WI38 (cell line): ENCODE measurements around the gene CAPG.

ENCODE experiments used
- H3K4me3 ChIP-seq: 2 replicates; pipeline ENCODE4 v1.5.1; 2011; ENCODE audit warnings: low read depth, mild to moderate bottlenecking, control low read depth, low read length
- CTCF ChIP-seq: IDR thresholded peaks from 2 replicates; pipeline ENCODE4 v1.5.1; 2012; ENCODE audit warnings: low read depth, mild to moderate bottlenecking, control low read depth, low read length

CAPG gene

DNA sequence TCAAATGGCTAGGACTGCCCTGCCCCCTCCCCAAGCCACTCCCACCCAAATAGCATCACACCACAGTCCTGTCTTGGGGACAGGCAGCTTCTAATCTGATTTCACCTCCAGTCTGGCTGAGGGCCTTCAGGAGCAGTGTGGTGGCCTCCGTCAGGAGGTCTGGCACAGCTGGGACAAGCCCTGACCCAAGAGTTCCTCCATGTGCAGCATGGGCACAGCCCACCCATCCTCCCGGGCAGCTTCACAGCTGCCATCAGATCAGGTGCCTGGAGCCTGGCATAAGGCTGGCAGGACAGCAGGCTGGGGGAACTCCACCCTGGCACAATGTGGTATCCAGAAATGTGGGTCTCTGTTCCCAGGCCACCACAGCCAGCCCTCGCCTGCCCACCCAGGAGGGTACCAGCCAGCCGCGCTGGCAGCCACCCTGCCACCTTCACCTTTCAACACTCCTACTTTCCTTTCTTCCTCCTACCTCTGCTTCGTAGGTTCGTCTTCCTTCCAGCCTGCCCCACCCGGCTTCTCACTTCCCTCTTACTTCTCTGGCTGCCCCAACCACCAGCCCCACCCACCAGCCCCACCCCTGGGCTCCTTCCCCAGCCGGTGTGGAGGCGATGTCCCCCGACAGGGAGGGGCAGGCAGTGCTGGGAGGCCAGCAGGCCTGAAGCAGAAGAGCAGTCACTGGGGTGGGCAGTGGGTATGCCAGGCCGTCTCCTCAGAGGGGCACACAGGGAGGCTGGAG is at the start of gene CAPG:
TSS of gene CAPG (minus strand) at position 522 of the 739 bp plus-strand sequence. CDS start 8,221 bp downstream, outside the sequence.
- H3K4me3 ChIP-seq, result no peak within 1 kb of the TSS
- TF ChIP-seq CTCF, result no peak

DNA sequence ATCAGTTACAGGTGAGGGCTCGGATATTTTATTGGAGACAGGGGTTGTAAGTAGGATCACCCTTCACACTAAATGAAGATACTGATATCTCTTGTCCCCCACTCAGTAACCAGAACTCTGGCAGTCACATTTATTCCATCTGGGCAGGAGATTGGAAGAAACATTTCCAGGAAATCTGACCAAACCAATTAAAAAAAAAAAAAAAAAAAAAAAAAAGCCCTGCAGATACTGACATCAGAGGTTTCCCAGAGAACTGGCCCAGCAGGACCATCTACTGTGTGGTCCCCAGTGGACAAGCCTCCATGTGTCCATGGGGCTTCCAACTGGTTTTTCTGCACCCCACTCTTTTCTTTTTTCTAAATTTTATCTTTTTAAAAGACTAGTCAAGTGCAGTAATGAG is 49.6 kb upstream of the CAPG start:
- H3K4me3 ChIP-seq, result no peak overlapping the region
- no peak for TF ChIP-seq CTCF

DNA sequence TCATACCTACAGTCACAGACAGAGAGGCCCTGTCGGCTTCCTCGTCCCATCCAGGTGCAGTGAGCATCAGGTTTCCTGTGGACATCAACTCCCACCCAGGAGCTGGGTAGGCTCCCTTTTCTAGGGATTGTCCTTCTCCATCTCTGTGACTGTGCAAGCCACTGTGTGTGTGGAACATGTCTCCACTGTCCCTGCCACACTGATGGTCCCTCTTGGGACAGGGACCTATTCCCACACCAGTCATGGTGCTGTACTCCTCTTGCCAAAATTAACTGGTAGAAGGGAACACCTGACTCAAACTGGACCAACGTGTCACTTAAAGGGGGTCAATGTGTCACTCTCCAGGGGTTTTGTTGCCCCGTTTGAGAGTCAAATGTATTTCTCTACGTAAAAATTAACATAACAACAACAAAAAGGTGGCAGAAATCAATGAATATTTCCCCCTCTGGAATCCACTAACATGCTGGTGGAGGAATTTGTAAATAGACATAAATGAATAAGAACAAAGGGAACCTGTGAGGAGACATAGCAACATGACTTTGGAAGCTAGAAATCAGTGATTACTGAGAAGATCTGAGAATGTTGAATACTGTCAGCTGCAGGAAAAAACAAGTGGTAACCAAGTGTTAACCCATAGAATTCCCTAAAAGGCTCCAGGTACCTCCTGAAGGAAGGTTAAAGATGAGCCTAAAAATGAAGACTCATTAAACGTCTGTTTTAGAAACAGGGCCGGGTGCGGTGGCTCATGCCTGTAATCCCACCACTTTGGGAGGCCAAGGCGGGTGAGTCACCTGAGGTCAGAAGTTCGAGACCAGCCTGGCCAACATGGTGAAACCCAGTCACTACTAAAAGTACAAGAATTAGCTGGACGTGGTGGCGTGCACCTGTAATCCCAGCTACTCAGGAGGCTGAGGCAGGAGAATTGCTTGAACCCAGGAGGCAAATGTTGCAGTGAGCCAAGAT is 48.7 kb upstream of the CAPG start:
- no peak for TF ChIP-seq CTCF
- no peak overlapping the region for H3K4me3 ChIP-seq

- H3K4me3 ChIP-seq, result no peak overlapping the region
- no peak for TF ChIP-seq CTCF
Measured at GRCh38 chr2:85457877-85458316, 47.7 kb upstream of the CAPG start.

GRCh38 chr2:85457043-85457442 is 46.9 kb upstream of the CAPG start:
- H3K4me3 ChIP-seq, result no peak overlapping the region
- no peak for TF ChIP-seq CTCF

DNA sequence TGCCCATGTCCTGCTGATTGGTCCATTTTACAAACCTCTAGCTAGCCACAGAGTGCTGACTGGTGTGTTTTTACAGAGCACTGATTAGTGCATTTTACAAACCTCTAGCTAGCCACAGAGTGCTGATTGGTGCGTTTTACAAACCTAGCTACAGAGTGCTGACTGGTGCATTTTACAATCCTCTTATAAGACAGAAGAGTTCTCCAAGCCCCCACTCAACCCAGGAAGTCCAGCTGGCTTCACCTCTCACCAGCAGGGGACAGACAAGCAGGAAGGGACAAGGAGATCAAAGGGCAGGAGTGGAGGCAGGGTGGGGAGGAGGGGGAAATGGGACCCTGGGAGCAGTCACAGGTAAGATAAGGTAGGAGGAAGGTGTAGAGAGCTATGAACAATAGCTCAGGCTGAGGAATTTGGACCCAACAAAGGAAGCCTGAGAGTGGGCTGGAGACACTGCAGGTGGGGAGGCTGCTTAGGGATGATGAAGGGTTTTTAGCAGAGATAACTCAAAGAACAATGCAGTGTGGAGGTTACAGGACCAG is 45.5 kb upstream of the CAPG start:
- no peak for TF ChIP-seq CTCF
- no peak overlapping the region for H3K4me3 ChIP-seq
